Ureter (tissue), 1 donor: ENCODE measurements around the gene ADSS2. TPM values are rescaled to one million over a fixed set of nuclear protein-coding genes. Genes with fewer than 3 reads are reported as not detected.
A peak's percentile ranks its signal among the peaks of the same experiment; 100 is the strongest.
"Not testable (repeated sequence)": the region's sequence is repeated elsewhere in the genome, so short reads cannot be mapped to it uniquely, and the experiment has no call there.

ENCODE experiments used
- DNase-seq: peaks from one replicate; pipeline ENCODE4 v3.0.0-alpha.2; 2020; ENCODE audit warnings: low spot score
- total RNA-seq: library from RNA; stranded (reverse); gene quantifications from one replicate; pipeline ENCODE4 v1.2.4, GENCODE V29; 2023
- donor health status: DM: yes; HTN: yes; CAD: no.

Gene ADSS2
- total RNA-seq: 60.5 TPM

DNA sequence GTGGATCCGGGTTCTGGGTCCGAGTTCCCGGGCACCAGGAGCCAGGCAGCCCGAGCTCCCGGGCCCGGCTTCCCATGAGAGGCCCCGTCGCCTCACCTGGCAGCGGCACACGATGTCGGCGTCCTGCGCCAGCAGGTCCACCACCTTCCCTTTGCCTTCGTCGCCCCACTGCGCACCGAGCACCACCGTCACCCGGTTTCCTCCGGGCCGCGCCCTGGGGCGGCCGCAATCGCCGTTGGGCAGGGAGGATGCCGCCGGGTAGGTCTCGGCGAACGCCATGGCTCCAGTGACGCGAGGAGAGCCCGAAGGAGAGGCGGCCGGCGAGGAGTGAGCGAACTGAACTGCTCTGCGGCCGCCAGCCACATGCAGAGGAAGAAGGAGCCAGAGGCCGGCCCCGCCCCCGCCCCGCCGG is at the start of gene ADSS2:
Gene ADSS2 (minus strand): TSS at position 371 of the 412 bp plus-strand sequence. CDS start 92 bp downstream, at position 279.
- no peak for DNase-seq

DNA sequence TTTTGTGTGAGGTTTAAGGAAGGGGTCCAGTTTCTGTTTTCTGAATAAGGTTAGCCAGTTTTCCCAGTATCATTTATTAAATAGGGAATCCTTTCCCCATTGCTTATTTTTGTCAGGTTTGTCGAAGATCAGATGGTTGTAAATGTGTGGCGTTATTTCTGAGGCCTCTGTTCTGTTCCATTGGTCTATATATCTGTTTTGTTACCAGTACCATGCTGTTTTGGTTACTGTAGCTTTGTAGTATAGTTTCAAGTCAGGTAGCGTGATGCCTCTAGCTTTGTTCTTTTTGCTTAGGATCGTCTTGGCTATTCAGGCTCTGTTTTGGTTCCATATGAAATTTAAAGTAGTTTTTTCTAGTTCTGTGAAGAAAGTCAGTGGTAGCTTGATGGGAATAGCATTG is 48.8 kb upstream of the ADSS2 start:
- DNase-seq: not testable (repeated sequence)

DNA sequence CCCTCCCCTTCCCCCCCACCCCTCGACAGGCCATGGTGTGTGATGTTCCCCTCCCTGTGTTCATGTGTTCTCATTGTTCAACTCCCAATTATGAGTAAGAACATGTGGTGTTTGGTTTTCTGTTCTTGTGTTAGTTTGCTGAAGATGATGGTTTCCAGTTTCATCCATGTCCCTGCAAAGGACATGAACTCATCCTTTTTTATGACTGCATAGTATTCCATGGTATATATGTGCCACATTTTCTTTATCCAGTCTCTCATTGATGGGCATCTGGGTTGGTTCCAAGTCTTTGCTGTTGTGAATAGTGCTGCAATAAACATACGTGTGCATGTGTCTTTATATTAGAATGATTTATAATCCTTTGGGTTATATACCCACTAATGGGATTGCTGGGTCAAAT is 47.8 kb upstream of the ADSS2 start:
- DNase-seq: not testable (repeated sequence)

DNA sequence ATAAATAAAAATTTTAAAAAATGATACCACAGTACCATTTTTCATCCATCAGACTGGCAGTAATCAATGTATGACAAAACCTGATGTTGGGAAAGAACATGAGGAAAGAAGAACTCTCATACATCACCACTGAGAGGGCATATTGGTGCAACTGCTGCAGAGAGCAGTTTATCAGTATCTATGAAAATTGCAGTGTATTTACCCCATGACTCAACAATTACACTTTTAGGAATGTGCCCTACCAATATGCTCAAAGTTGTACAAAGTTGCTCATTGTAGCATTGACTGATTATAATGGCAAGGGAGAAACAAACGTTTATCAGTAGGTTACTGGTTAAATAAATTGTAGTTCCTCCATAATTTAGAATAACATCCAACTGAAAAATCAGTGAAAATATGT is 46.1 kb upstream of the ADSS2 start:
- no peak for DNase-seq

DNA sequence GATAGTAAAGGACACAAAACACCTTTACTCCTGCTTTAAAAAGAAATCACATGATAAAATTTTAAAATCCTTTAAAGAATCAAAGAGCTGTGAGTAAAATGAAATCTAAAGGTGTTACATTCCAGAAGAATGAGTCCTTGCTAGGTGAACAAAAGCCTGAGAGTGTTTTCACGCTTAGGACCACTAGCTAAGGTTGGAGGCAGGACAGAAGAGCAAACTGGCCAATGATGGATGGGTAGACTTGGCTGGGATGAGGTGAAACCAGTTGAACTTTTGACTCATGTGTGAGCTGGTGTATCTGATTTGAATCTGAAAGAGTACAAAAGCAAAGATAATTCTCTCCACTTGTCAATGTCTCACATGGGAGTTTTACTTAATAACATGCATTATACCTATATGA is 44.5 kb upstream of the ADSS2 start:
- DNase-seq: no peak

DNA sequence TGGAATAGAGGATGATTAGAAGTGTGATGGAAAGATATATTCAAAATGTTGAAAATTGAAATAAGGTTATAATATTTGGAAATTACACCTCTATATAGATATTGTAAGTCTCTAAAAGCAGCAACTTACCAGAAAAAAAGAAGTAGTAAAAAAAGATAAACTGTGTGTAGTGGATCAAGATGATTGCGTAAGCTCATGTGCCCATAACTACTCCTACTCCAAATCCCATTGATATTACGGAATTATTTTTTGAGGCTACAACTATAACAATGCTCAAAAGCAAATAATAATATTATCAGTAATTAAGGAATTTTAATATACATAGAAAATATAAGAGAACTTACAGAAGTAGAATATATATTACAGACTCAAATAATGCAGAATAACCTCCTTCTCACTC is 42.9 kb upstream of the ADSS2 start:
- DNase-seq: no peak

DNA sequence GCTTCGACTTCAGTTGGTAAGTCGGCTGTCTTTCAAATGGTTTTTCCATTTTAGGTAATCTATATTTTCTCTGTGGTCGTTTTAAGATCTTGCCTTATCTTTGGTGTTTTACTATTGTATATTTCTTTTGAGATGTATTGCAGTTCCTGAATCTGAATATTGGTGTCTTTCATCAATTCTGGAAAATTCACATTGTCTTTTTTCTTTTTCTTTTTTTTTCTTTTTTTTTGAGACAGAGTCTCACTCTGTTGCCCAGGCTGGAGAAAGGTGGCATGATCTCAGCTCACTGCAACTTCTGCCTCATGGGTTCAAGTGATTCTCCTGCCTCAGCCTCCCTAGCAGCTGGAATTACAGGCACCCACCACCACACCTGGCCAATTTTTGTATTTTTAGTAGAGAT is 33.3 kb upstream of the ADSS2 start:
- DNase-seq: not testable (repeated sequence)

DNA sequence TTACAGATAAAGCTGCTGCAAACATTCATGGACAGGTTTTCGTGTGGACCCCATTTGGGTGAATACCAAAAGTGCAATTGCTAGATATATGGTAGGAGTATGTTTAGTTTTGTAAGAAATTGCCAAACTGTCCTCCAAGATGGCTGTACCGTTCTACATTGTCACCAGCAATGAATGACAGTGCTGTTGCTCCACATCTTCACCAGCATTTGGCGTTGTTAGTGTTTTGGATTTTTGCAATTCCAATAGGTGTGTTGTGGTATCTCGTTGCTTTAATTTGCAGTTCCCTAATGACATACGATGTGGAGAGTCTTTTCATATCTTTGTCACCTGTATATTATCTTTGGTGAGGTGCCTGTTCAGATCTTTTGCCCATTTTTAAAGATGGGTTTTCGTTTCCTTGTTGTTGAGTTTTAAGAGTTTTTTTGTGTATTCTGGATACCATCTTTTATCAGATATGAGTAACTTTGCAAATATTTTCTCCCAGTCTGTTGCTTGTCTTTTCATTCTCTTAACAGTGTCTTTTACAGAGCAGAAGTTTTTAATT is 21.4 kb upstream of the ADSS2 start:
- DNase-seq: no peak

DNA sequence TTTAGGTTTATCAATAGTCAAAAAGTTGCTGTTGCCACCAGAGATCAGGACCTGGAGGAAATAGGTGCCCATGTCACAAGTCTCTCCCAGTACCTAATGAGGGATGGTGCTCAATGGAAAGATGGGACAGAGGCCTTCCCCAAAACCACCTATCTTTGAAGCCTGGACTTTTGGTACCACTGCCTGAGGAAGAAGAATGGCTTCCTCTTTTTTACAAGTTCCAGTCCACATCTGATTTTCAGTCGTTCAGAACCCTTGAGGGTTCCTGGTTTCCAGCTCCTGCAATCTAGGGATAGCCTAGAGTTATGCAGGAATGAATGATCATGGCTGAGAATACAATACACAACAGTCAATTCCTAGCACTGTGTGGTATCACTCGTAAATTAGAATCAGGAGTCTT is 15.0 kb upstream of the ADSS2 start:
- no peak for DNase-seq

DNA sequence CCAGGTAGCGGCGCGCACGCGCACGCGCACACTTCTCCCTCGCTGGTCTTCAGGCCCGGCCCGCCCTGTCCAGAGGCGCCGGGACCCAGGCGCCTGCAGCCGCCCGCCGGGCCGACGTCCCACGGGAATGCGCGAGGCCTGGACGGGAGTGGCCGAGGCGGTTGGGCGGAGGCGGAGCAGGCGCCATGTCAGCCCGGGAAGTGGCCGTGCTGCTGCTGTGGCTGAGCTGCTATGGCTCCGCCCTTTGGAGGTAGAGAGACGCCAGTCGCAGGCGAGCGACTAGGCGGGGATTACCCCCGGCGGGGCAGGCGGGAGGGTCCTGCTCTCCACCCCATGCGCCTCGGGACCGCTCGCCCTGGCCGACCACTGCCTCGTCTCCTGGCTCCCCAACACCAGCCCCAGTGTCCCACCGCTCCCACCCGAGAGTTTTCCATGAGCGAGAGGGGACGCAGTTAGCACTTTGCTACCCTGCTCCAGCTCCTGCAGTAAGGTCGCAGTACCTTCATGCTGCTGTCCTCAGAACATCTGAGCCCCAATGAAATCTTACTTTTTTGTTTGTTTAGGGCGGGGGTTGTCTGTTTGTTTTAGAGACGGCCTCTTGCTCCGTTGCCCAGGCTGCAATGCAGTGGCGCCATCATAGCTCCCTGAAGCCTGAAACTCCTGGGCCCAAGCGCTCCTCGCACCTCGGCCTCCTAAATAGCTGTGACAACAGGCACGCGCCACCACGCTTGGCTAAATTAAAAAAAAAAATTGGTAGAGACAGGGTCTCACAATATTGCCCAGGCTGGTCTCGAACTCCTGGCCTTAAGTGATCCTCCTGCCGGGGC is 9.7 kb upstream of the ADSS2 start, which contains the start of gene CATSPERE:
Gene CATSPERE (plus strand): TSS at position 29 of the 827 bp plus-strand sequence. CDS start 157 bp downstream, at position 186.
- DNase-seq: peak; percentile 86

DNA sequence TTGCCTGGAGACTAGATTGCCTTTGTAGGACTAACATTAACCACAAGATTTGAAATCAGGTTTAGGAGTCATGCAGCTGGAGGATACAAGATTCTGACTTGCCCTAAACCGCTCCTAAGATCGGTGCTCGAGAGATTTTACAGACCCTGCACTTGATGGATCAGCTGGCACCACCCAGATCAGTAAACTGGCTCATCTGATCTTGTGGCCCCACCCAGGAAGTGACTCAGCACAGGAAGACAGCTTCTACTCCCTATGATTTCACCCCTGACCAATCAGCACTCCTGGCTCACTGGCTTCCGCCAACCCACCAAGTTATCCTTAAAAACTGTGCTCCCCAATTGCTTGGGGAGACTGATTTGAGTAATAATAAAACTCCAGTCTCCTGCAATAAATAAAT is 8.5 kb upstream of the ADSS2 start:
- no peak for DNase-seq

DNA sequence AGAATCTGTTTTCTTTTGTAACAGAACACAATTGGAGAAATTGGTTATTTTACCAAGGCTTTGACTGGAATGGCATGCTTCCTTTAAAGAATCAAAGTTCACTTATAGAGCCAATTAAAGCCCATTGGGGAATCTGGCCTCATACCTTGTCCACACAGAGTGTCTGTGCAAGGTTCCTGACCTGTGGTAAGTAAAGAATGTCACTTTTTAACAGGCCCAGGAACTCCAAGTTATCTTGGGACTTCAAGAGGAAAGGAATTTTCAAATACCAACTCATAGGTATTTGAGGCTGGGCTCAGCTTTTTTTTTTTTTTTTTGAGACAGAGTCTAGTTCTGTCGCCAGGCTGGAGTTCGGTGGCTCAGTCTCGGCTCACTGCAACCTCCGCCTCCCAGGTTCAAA is 7.1 kb upstream of the ADSS2 start:
- no peak for DNase-seq

DNA sequence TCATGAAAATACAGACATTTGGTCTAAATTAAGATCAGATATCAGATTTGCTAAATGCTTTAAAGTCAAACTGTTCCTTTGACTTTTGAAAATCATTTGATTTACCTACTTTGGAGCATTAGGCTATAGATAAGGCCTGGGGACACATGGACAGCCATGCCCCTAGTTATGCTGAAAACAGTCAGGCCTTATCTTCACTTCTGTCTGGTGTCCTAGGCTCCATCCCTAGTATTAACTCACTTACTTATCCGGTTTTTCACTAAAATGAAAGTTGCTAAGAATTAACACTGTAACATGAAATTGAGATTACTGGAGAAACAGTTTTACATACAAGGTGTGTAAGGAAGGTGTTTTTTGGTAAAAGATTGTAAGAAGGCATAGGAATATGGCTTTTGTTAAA is 4.9 kb upstream of the ADSS2 start:
- DNase-seq: no peak

DNA sequence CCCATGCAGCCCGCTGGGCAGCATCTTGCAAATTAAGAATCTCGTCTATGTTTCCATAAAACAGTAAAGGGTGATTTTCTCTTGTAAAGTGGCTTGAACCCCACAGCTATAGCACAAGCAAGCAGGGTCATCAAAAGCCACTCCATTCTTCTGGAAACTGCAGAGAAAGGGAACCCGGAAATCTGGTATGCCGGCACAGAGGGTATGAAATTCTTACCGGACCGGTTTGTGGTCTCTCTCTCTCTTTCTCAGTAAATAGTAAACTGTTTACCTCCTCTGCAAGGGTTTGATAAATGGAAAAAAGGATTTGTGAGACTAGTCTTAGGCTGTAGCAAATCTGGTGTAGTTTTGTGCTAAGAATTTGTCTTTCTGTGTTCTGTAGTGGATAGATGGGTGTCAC is 2.7 kb upstream of the ADSS2 start:
- DNase-seq: no peak

DNA sequence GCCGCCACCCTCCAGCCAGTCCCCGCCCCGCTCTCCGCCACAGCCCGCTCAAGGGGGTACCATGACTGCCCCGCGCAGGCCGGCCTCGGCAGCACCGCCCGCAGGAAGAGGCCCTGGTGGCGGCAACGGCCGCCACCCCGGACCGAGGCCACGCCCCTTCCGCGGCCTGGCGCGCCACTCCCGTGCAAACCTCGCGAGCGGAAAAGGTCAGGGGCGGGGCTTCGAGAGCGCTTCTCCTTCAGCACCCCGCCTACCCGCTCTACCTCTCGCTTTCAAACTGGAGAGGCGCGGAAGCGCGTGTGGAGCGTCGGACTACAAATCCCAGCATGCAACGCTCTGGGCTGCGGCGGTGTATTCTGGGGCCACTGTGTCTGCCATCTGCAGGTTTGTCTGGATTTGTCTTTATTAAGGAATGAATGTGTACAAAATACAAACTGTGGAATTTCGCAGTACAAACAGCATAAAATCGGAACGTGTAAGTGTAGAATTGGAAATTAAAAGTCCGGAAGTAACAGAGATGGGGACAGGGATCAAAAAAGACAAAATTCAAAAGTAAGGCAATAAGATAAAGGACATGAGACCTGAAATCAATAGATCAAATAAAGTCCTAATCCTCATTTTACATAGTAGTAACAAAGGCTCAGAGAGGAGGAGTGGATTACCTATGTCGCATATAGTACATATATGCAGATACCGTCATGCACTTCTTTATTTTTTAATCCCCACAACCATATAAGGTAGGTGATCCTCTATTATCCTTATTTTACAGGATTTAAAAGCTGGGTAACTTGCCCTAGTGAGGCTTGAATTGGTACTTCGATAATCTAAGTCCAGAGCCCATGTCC is 464 bp upstream of the ADSS2 start:
- DNase-seq: peak; percentile 99

DNA sequence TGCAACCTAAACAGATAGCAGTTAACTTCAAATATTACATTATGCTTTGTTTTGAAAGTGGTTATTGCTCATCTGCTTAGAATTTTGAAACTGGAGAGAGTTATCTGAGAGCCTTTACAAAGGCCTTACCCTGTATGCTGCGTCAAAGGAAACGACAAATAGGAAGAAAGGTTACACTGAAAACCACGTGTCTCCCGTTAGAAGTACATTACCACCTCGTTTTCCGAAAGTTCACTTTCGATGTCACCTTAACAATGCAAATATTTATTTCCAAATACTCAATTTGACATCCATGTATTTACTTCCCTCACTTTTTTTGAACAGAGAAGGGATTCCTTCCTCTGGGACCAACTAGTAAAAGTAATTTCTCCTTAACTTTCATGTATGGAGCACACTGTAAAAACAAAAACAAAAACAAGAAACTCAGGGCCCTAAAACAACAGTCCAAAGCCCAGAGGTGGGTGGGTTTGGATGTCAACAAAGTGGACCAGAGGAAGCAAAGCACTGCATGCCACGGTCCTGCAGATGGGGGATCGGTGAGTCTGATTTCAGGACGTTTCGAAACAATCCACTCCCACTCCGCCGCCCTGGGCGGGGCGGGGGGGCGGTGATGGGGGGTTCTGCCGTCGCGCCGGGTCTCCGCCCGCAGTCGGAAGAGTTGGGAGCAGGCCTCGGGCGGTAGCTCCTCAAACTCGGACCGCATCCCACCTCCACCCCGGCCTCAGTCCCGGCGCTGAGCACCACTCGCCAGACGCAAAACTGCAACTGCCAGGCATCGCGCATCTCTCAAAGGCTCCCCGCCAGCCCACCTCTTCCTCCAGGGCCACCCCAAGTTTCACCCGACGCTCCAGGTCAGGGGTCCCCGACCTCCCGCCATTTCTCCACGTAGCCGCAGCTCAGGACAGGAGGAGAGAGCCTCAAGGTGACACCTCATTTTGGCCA is 841 bp downstream of the ADSS2 start:
- peak; percentile 67 for DNase-seq

DNA sequence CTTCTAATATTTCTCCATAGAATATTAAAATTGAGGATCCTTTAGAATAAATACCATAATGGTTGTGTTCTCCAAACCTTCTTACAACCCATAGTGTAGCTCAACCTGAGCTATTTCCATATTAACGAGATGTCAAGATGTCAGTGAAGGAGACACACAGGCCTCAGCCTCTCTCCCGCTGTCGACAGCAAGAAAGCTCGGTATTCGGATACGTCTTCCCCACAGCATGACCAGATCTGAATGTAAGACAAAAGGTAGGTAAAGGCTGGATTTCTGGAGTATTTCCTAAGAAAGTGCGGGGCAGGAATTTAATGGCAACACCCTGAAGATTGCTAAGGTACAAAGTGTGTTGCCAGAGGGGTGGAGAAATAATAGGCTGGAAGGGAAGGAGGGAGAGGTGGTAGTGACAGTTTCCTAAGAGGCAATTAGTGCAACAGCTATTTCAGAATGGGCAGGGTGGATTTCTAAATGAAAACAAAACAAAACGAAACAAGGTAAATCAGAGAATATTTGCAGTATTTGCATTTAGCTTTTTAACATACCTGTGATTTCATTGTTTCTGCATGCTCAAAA is 1.7 kb downstream of the ADSS2 start:
- no peak for DNase-seq

DNA sequence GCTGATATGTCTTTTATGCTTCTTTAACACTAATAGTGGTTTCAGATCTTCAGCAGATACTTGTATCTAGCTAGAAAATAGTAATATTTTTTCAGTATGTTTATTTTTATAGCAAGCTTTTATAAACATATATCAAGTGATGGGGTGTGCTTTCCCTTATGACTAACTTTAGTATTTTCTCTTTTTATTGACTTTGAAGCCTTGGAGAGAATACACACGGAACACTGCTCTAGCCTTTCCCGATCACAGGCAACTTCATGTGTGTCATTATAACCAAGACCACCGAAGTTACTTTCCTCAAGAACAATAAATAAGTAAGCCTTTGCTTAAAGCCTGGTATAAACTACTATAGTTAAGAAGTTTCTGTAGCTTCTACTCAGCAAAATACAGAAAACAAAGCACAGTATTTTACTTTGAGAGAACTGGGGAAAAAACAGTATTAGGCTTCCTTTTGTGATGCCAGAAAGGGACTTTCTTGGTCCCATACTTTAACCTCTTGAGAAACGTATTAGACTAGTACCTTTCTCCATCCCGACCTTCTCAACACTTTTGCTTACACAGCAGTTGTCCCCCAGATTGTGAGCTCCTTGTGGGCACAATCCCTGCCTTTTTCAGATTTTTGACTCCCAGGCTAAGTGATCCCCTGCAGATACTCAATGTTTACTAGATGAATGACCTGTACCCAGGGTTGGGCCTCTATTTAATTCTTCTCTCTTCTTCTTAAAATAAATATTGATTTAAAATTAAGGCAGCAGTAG is 3.3 kb downstream of the ADSS2 start:
- DNase-seq: no peak

DNA sequence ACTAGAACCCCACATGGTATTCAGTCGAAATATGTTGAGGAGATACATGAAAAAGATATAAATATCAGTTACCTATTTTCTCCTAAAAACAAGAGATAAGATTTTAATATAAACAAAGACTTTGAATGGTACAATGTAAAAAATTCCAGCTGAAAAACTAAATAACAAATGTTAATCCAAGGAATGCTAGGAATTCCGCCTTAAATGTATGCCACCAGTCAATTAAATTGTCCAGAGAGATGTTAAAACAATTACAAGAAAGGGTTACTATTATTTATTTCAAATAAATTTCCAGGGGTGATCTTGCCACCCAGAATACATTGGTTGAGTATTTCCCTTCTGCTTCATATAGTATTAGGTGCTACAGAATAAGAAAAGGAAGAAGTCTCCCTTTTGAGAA is 4.2 kb downstream of the ADSS2 start:
- DNase-seq: no peak

DNA sequence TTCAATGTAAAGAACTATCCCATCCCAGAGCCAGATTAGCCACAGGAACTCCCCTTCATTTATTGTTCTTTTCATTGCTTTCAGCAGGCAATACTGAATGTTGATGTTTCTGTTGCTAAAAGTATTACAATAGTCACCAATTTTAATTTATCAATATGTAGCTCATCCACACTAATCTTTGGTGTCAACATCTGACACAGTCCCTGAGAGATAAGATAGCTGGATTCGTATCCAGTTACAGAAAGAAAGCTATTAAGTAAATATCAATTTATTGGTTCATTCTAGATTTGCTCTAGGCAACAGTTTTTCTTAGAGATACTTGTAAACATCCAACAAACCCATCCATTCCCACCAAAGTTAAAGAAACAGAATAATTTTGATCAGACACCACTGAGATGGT is 4.7 kb downstream of the ADSS2 start:
- DNase-seq: no peak
